GM19351 (cell line): ENCODE results near the gene SPATA6L.
"Not testable (repeated sequence)": the region's sequence is repeated elsewhere in the genome, so short reads cannot be mapped to it uniquely, and the experiment has no call there.

Experiments used
- ATAC-seq: cut with Tn5 transposase; IDR thresholded peaks from one replicate; pipeline ENCODE4 v1.9.1; 2021; ENCODE audit warnings: mild to moderate bottlenecking, moderate library complexity; ENCODE audit not compliant: unreplicated experiment

SPATA6L gene

DNA sequence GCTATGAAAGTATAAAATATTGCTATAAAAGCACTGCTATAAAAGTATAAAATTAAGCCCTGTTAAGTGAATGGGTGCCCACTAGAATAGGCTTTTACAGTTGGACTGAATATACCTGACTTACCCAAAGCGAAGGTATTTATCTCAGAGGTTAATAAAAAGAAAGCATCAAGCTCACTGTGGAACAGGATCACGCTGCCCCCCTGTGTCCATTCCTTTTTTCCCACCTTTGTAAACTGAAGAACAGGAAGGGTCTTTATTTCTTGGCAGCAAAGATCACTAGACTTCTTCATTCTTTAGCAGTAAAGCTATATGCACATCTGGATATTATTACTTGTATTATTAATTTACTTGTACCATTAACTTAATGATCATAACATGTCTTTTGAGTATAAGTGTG, 26.3 kb downstream of the SPATA6L start:
- ATAC-seq: no peak

DNA sequence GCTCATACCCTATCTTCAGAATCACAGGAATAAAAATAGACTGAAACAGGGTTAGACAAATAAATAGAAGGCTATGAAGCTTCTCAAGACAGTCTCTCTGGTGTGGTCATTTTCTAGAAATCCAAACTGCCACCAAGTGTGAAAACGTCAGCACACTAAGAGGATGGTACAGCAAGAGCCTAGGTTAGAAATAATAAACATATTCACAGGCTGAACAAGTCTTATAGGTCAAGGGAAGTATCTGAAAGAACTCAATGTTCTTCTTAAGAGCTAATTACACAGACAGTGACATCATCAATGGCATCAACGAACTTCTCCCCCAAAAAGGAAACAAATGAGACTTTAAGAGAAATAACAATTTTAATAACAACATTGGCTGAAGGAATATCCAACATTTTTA, 26.9 kb downstream of the SPATA6L start:
- ATAC-seq: no peak

DNA sequence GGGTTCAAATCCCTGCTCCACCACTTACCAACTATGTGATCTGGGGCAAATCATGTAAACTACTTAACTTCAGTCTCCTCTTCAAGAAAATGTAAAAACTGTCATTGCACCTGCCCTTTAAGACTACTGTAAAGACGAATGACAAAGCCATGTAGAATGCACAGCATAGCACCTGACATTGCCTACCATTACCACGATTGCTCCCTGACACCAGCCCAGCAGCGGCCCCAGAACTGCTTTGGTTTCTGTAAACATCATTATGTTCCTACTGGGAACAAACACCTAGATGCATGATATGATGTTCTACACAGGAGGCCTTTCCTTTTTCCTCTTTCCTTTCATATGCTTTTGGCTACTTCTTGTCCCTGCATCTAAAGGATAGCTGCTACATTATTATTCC, 27.3 kb downstream of the SPATA6L start:
- ATAC-seq: no peak

DNA sequence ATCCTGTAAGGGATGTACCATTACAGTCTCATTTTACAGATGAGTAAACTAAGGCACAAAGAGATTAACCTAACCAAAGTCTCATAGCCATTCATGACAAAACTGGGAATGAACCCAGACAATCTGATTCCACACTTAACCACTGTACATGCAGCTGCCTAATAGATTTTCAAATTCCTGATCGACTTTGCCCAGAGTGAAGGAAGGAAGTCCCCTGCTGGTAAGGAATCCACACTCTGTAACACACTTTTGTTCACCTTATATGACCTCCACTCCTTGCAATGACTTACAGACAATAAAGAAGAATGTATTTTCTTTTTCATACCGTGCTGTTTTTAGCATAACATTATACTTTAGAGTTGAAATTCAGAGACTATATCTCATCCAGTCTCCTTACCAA, 35.4 kb downstream of the SPATA6L start:
- ATAC-seq: no peak

DNA sequence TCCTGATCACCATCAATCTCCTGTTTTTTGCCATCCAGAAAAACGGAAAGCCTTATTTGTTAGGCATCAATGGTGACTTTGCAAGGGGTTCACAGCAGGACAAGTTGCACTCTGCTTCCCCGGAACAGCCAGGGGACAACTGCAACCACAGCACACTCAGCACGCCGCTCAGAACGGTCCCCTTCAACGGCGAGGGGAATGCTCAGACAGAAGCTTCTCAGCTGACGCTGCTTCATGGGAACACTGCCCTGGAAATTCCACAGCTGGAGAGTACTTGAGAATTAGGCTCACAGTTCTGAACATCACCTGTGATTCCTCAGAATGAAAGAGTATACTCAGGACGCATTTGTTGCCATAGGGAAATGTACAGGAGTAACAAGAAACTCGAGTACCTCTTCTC, 44.3 kb downstream of the SPATA6L start:
- ATAC-seq: no peak

DNA sequence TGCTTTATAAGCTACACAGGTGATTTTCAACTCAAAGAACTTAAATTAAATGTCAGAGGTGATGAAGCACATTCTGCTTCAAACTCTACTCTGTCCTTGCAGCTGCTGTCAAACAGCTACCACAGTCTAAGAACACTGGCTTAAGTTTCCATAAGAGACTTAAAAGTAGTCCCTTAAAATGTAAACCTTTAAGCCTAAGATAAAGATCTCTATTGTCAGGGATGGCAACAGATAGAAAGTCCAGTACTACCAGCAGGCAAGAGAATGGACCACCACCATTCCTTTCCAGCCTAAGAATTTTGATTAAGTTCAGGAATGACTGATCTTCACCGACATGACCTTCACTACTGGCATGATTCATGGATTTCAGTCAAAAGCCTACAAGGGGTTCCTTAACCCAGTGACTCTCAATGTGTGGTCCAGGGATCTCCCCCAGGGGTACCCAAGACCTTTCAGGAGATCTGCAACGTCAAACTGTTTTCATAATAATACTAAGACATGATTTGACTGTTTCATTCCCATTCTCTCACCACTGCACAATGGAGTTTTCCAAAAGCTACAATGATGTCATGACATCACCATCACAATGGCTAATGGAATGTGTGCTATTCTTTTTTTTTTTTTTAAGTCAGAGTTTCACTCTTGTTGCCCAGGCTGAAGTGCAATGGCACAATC, 45.3 kb downstream of the SPATA6L start:
- no peak for ATAC-seq

DNA sequence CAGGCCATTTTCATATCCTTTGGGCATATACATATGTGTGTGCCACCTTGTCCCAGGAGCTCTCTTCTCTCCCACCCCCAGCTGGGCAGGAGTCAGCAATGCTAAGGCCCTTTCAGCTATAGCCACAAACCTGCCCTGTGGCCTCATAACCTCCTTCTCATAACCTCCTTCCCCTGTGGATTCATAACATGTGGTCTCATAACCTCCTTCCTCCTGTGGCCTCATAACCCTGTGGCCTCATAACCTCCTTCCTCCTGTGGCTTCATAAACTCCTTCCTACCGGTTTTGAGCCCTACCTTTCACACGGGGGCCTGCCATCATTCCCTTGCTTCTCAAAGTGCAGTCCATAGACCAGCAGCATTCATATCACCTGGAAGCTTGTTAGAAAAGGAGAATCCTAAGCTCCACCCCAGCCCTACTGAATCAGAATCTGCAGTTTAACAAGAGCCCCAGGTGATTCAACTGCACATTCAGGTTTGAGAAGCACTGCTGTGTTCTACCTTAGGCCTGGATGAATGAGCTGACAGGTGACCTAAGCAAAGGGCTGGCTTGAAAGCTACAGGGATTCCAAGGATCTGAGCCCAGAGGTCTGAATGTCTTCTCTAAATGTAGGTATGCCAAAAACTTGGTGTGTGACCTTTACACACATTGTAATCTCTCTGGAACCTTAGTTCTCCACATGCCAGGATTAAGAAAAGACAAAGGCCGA, 46.1 kb downstream of the SPATA6L start:
- no peak for ATAC-seq

DNA sequence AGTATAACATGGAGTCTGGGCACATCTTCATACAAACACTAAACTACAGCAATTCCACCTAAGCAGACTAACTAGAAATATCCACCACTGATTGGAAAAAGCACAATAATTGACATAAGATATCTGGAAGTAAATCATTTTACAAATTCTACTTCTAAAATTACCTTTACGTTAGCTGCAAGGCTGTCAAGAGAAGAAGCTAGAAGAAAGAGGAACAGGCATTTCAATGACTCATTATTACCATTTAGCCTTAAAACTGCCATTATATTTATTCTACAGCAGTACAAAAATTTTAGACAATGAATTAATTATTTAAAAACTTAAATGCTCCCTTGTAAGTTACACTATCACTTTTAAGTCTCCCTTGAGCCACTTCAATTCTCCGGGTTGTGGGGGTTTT, 47.6 kb downstream of the SPATA6L start:
- ATAC-seq: no peak

DNA sequence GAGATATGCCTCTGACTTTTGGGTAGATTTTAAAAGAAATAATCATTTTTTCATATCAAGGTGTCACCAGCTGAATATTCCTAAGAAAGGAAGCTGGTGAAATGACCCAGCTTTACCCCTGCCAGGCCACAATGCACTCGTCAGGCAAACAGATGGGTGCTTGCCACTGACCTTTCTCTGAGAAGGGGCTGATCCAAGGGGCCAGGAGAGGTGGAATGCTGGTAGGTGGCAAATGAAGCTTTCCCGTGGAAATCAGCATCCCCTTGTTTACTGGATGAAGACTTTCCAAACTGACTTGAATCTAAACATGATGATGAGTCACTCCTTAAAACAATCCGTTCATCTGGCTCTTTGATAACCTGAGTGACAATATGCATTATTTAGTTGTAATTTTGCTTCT, 48.5 kb downstream of the SPATA6L start:
- no peak for ATAC-seq

DNA sequence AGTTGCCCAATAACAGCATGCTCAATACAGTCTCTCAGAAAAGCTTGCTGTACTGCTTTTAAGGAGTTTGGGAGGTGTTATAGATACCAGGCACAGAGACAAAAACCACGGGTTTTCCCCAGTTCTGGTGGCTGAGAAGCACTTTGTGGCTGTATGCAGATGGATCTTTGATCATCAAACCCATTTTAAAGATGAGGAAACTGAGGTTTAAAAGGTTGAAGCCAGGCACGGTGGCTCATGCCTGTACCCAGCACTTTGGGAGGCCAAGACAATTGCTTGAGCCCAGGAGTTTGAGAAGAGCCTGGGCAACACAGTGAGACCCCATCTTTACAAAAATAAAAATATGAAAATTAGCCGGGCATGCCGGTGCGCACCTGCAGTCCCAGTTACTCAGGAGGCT, 50.5 kb downstream of the SPATA6L start:
- ATAC-seq: no peak

DNA sequence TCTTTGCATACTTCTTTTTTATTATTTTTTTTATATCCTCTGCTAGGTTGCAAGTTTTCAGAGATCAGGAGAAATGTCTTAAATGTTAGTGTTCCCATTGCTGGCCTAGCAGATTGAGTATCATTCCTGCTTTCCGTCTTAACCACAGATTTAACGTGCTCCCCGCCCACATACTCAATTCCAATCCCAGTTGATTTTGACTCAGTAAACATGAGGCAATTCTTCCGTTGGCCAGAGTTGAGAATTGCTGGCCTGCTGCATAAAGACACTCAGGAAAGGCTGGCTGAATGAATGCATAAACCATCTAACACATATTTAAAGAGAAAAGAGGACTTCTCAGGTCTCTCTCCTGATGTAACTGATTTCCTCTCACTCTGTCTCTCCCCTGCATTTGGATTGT, 51.0 kb downstream of the SPATA6L start:
- no peak for ATAC-seq

DNA sequence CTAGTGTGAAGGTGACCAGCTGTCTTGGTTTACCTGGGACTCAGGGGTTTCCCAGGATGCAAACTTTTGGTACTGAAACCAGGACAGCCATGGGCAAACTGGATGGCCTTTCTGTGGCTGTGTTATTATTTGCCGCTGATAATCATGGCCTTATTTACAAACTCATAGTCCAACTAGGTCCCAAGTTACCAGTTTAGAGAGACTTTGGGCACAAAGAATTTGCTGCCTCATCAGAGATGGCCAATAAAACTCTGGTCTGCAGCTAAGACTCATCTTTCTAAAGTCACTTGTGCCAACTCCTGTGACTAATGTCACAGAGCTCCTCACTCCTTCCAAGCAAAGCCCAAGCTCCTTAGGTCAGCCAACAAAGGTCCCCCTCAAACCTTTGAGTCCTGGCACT, 51.7 kb downstream of the SPATA6L start:
- no peak for ATAC-seq

DNA sequence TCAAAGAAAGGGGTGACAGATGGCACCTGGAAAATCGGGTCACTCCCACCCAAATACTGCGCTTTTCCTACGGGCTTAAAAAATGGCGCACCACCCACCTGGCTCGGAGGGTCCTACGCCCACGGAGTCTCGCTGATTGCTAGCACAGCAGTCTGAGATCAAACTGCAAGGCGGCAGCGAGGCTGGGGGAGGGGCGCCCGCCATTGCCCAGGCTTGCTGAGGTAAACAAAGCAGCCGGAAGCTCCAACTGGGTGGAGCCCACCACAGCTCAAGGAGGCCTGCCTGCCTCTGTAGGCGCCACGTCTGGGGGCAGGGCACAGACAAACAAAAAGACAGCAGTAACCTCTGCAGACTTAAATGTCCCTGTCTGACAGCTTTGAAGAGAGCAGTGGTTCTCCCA, 60.2 kb downstream of the SPATA6L start:
- not testable (repeated sequence) for ATAC-seq

DNA sequence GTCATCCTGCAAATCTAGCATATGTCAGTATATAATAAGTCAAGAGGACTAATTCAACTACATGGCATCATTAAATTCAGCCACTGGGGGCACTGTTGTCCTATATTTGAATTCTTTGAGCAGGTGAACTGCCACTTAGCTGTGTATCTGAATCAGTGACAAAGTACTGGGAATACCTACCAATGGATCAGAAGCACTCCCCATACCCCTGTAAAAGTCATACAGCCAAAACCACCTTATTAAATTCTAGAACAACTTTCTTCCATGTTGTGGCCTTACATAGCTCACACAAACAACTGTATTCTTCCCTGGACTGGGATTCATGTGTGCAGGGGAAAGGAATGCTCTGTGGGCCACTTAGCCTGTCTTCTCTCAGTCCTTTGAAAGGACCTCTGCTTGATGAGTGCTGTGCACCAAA, 61.6 kb downstream of the SPATA6L start:
- peak; percentile 94 for ATAC-seq

DNA sequence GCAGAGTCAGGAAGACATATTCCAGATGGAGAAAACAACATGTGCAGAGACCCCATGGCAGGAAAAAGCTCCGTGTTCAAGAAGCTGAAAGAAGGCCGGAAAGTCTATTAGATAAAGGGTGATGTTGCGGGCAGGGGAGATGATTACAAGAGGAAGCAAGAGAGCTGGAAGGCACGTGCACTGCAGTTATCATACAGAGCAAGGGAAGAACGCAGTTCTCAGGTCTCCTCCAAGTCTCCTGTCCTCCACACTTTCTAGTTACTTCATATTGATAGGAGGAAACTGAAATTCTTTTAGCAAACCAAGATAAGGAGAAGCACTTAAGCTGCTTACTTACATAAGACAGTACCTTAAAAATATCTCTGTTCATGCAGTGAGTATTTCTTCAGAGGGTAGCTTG, 62.5 kb downstream of the SPATA6L start:
- no peak for ATAC-seq

DNA sequence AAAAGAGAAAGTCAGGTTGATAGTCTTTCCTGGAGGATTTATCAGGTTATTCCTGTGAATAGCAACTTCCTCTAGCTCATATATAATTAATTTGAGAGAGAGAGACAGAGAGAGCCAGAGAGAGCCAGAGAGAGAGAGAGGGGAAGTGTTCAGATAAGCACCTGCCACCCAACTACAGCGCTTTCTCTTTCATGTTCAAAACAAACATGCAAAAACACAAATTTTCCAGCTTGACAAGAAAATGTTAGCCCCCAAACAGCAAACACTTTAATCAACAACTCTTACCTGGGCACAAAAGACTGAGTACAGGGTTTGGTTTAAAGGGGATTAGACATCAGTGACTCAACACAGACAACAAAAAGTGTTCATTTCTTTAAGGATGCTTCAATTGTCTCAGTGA, 65.9 kb downstream of the SPATA6L start:
- ATAC-seq: peak; percentile 40

DNA sequence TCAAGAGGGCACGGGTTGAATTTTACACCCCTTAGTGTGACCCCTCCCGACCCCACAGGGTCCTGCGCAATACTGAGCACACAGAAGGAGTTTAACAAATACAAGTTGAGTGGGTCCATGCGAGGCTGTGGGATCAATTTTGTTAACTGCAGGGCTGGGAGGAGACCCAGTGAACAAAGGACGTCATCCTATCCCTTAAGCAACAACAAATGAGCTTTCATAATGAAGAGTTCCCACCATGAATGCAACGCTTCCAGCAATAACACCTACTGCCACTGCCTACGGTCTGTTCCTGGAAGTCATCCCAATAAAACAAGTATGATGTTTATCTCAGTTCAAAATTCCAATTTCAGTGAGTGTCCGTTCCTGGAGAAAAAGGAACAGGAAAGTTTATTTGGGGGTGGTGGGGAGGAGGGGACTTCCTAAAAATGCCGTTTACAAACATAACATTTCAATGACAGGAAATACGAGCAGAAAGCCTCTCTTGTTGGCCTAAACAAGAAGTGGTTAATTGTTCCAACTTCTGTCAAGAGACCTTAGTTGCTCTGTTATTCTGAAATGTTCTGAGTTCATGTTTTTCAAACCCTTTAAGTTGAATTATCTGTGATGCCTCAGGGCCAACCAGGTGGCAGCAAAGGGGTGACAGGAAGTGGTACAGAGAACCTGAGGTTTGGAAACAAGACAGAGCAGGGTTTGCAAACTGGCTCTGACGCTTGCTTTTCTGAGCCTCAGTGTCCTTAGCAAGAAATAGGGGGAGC, 69.9 kb downstream of the SPATA6L start:
- peak; percentile 53 for ATAC-seq

DNA sequence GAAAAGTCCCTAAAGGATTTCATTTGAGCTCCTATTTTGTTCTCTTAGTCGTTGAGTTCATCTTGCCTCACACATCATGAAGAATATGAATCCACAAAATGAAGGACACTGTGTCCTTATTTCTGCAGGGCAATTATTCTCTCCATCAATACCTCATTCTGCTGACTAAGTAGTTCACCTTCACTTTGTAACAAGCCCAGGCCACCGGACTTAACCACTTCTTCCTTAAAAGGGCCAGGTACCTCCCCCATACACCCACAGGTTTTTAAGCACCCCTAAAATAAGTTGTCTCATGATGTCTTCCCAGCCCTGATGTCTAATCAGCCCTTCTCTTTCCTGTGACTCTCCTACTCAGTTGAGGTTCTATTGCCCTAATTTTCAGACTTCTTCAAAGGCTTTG, 71.3 kb downstream of the SPATA6L start:
- peak; percentile 46 for ATAC-seq

DNA sequence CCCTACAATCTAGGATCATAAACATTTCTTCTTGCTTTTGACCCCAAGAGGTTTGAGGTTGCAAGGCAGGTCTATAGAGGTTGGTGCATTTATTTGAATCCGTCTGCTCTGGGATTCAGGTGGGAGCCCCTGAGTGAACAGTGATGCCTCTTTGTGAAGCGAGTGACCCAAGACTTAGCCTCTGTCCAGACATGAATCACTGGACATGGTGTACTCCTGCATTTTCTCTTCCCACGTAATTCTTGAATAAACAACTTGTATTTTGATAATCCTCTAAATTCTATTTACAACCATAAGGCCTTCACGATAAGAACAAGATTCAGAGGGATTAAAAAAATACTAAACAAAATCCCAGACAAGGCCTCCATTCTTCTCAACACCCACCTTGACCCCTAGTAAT, 71.7 kb downstream of the SPATA6L start:
- ATAC-seq: no peak

DNA sequence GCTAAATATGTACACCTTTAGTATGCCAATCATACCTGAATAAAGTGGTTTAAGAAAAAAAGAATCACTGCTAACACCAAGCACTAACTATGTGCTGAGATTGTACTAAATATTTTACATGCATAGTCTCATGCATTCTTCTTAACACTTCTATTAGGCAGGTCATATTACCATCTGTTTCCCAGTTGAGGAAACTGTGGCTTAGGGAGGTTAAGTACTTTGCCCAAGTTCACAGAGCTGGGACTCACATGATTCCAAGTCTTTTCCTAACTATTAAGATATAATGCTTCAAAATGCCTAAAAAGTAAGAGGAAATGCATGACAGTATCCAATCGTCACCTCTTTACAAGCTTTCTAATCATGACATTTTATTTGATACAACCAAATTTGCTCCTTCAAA, 73.4 kb downstream of the SPATA6L start:
- no peak for ATAC-seq

DNA sequence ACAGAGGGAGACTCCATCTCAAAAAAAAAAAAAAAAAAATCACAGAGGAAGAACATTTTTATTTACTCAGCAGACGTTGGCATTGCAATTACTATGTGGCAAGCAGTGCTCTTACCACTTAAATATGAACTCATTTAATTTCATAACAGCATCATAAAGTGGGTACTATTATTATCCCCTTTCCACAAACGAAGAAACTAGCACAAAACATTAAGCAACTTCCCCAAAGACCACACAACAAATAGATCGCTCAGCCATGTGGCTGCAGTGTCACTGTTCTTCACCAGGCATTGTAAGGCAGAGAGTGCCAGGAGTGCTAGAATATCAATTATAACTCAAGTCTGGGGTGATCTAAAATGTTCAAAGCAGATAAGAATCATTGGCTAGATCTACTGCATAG, 74.0 kb downstream of the SPATA6L start:
- no peak for ATAC-seq

DNA sequence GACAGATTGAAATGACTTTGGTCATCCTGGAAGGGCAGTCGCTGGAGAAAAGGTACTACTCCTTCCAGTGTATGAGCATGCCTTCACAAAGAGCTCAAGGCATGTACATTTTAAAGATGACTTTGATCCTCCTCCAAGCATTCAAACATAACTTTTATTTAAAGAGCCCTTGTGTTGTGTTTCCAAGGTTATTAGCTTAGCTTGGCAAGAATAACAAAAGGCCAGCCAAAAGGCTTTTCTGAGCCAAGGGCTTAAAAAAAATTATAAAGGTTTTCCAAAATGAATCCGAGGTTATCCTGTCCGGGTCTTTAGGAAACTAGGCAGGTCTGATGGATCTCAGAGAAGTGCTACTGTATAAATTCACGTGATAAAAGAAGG, 75.2 kb downstream of the SPATA6L start:
- no peak for ATAC-seq
